Endothelial cell of umbilical vein (primary cell): Measurements from ENCODE around the gene PDE1A. TPM values are rescaled to one million over a fixed set of nuclear protein-coding genes. Genes with fewer than 3 reads are reported as not detected.

Experiments
- BruUV-seq: library from RNA; stranded (reverse); fragments of 400-500 nt; replicated peaks from 2 replicates; lab custom pipeline; 2021; lab: Mats Ljungman, UMichigan
- CTCF ChIA-PET: fragments of 300-600, 350-600 bp; sonication (Branson Sonifier 250); formaldehyde crosslinking; loops from one replicate; lab custom pipeline; 2021; ENCODE audit warnings: antibody characterized with exemption, inconsistent platforms; lab: Charles Lee
- POLR2A ChIA-PET: fragments of 300-600, 350-600 bp; sonication (Branson Sonifier 250); formaldehyde crosslinking; loops from one replicate; lab custom pipeline; 2021; ENCODE audit warnings: antibody characterized with exemption, inconsistent platforms; lab: Charles Lee
- DNase-seq: peaks from one replicate; pipeline ENCODE4 v3.0.0-alpha.2; 2011; ENCODE audit warnings: low read depth, low spot score
- FAIRE-seq: peaks from 2 replicates; lab custom pipeline; 2011; peaks lifted over from hg19 to GRCh38; lab: Jason Lieb, UNC
- H2AFZ ChIP-seq: 2 replicates; pipeline ENCODE4 v1.6.0; 2012; ENCODE audit warnings: low read depth, low read length, control low read depth, inconsistent platforms
- H3K27ac ChIP-seq: 2 replicates; pipeline ENCODE4 v1.5.1; 2011; ENCODE audit warnings: low read depth, mild to moderate bottlenecking, control low read depth, low read length, moderate library complexity; ENCODE audit not compliant: insufficient read depth
- H3K27me3 ChIP-seq, 2 experiments: 2 replicates each; pipeline versions ENCODE4 v1.6.0 to v1.6.1; 2011; ENCODE audit warnings: low read length in 2 of 2, mixed read lengths in 1 of 2; ENCODE audit not compliant: control insufficient read depth in 2 of 2, insufficient read depth in 2 of 2
- H3K36me3 ChIP-seq, 2 experiments: 2 replicates in 1 of 2; 3 replicates in 1 of 2; pipeline ENCODE4 v1.5.1; 2011; ENCODE audit warnings: low read length in 2 of 2, mild to moderate bottlenecking in 1 of 2, moderate library complexity in 1 of 2; ENCODE audit not compliant: control insufficient read depth in 2 of 2, insufficient read depth in 2 of 2; ENCODE audit errors: extremely low read depth in 1 of 2
- H3K4me1 ChIP-seq: 3 replicates; pipeline ENCODE4 v1.5.1; 2011; ENCODE audit warnings: mild to moderate bottlenecking, low read length; ENCODE audit not compliant: control insufficient read depth, insufficient read depth; ENCODE audit errors: extremely low read depth
- H3K4me2 ChIP-seq: 2 replicates; pipeline ENCODE4 v1.6.1; 2011; ENCODE audit warnings: low read length, control low read depth, mixed read lengths; ENCODE audit not compliant: insufficient read depth
- H3K4me3 ChIP-seq, 3 experiments: fragments of 200-600 bp in 1 of 3; sonication (generic), shearing (Covaris generic) in 1 of 3; replicated peaks in 1 of 3; 2 replicates each; pipeline ENCODE4 v1.5.1; 2011 to 2016; ENCODE audit warnings: control low read depth in 3 of 3, low read length in 3 of 3, mild to moderate bottlenecking in 2 of 3, inconsistent platforms in 1 of 3, low read depth in 1 of 3, moderate library complexity in 1 of 3; ENCODE audit not compliant: insufficient read depth in 1 of 3
- H3K79me2 ChIP-seq: 2 replicates; pipeline ENCODE4 v1.6.0; 2012; ENCODE audit warnings: low read length, inconsistent platforms; ENCODE audit not compliant: control insufficient read depth, insufficient read depth
- H3K9ac ChIP-seq: replicated peaks from 2 replicates; pipeline ENCODE3; 2011; ENCODE audit warnings: low read length, control low read depth; ENCODE audit not compliant: insufficient read depth; ENCODE audit errors: extremely low read depth
- H3K9me1 ChIP-seq: replicated peaks from 3 replicates; pipeline ENCODE4 v1.6.0; 2011; ENCODE audit warnings: mild to moderate bottlenecking, low read length; ENCODE audit not compliant: control insufficient read depth, insufficient read depth; ENCODE audit errors: extremely low read depth
- H3K9me3 ChIP-seq: replicated peaks from 2 replicates; pipeline ENCODE4 v1.5.1; 2012; ENCODE audit warnings: low read length, inconsistent platforms; ENCODE audit not compliant: control insufficient read depth, insufficient read depth
- H4K20me1 ChIP-seq: replicated peaks from 2 replicates; pipeline ENCODE3; 2011; ENCODE audit warnings: mild to moderate bottlenecking, low read length; ENCODE audit not compliant: control insufficient read depth, insufficient read depth; ENCODE audit errors: extremely low read depth
- CTCF ChIP-seq, 2 donors: IDR thresholded peaks; 1 replicate in 1 of 2; 2 replicates in 1 of 2; pipeline ENCODE4 v1.5.1; 2011; ENCODE audit warnings: low read length in 2 of 2, mild to moderate bottlenecking in 2 of 2, moderate library complexity in 2 of 2, control low read depth in 1 of 2, inconsistent platforms in 1 of 2, low read depth in 1 of 2; ENCODE audit not compliant: insufficient read depth in 1 of 2; ENCODE audit errors: extremely low read depth in 1 of 2
- FOS ChIP-seq: IDR thresholded peaks from 2 replicates; pipeline ENCODE4 v1.6.1; 2011; ENCODE audit warnings: mild to moderate bottlenecking, low read length, moderate library complexity, borderline replicate concordance; ENCODE audit not compliant: insufficient read depth
- GATA2 ChIP-seq: IDR thresholded peaks from 2 replicates; pipeline ENCODE4 v1.7.0; 2011; ENCODE audit warnings: low read depth, mild to moderate bottlenecking, moderate library complexity, mixed read lengths, low read length; ENCODE audit not compliant: insufficient read length, insufficient read depth
- JUN ChIP-seq: IDR thresholded peaks from 2 replicates; pipeline ENCODE4 v1.6.1; 2011; ENCODE audit warnings: borderline replicate concordance, low read depth; ENCODE audit not compliant: insufficient read length, insufficient read depth
- MAX ChIP-seq: IDR thresholded peaks from 2 replicates; pipeline ENCODE4 v1.6.1; 2011; ENCODE audit not compliant: insufficient read depth, insufficient read length
- MYC ChIP-seq: IDR thresholded peaks from one replicate; pipeline ENCODE4 v1.6.1; 2011; ENCODE audit warnings: mild to moderate bottlenecking, low read depth, low read length
- POLR2A ChIP-seq: IDR thresholded peaks from 2 replicates; pipeline ENCODE4 v1.6.1; 2012; ENCODE audit warnings: low read depth, mild to moderate bottlenecking, control low read depth, low read length
- POLR2AphosphoS5 ChIP-seq: IDR thresholded peaks from 2 replicates; pipeline ENCODE4 v1.6.1; 2012; ENCODE audit warnings: low read depth, mild to moderate bottlenecking, control low read depth, low read length, moderate library complexity; ENCODE audit not compliant: insufficient read depth
- dilution Hi-C: fragments of 300-500 bp; cut with MboI; formaldehyde crosslinking; loops from one replicate; pipeline ENCODE4 v1.15.0; 2019; ENCODE audit warnings: low sequenced_read_pairs; ENCODE audit not compliant: extremely low pct_ligation_motif_present
- intact Hi-C: fragments of 100-400 bp; cut with micrococcal nuclease; formaldehyde crosslinking; loops from one replicate; pipeline ENCODE4 v1.10.0; 2022
- polyA plus RNA-seq, 4 experiments: library from polyadenylated mRNA; depleted of rRNA in 3 of 4; stranded (reverse) in 3 of 4; unstranded in 1 of 4; fragments of >200 nt; gene quantifications; 2 replicates each; pipeline versions ENCODE4 v1.2.1 to v1.2.3, GENCODE V29; 2011 to 2012; ENCODE audit warnings: missing spikeins in 1 of 4
- total RNA-seq: library from RNA; stranded (reverse); gene quantifications from 2 replicates; pipeline ENCODE4 v1.2.3, GENCODE V29; 2021

The PDE1A gene
- total and polyA plus RNA-seq, 2 donors (not counting 3 experiments of a cell fraction or from before 2014, with no cell fraction given): 0.43 to 0.49 TPM

- no TSS peak for BruUV-seq
- peak; percentile 63 for DNase-seq
- no peak overlapping the region for H3K4me2 ChIP-seq
These were observed 18.6 kb upstream of the PDE1A start for GRCh38 chr2:182445391-182445965.

More at GRCh38 chr2:182445391-182445965, 18.6 kb upstream of the PDE1A start:
- Histone ChIP-seq H3K27me3 (no peaks in the 10 kb centered on the region), H3K4me3 (no peak overlapping the region), H3K79me2 (no peaks in the 10 kb centered on the region), H3K9ac (no peak overlapping the region), H3K9me3 (no peaks in the 10 kb centered on the region), H4K20me1 (no peaks in the 10 kb centered on the region), H3K4me1 (no peaks in the 10 kb centered on the region), H3K27ac (no peak overlapping the region), H3K9me1 (no peaks in the 10 kb centered on the region), H2AFZ (no peak overlapping the region), H3K36me3 (no peaks in the 10 kb centered on the region)
- dilution Hi-C loops: no loop called here
- ChIA-PET CTCF (interaction anchor here (0.8 to 1.4 kb wide), 4 partner anchors 10 to 37 kb away, joined by 3 to 5 read pairs (median 4); no protein-coding TSS in a partner anchor), POLR2A (interaction anchor here (0.6 to 1.0 kb wide), 2 partner anchors 10 to 204 kb away, joined by 4 to 7 read pairs; no protein-coding TSS in a partner anchor)
- FAIRE-seq: peak; percentile 63
- TF ChIP-seq POLR2A: no peak
- TF ChIP-seq MYC: no peak
- no peak for TF ChIP-seq GATA2
- TF ChIP-seq FOS: no peak
- no peak for TF ChIP-seq CTCF (IDR thresholded peaks at IDR 0.05; ENCODE audit: extremely low read depth in 1 of 2, insufficient read depth in 1 of 2, low read depth in 1 of 2, low read length in 2 of 2)
- no peak for TF ChIP-seq POLR2AphosphoS5
- TF ChIP-seq JUN: no peak
- TF ChIP-seq MAX: no peak
- intact Hi-C loops: no loop called here
